ENCODE results near the gene ZNF746.

The ZNF746 gene

DNA sequence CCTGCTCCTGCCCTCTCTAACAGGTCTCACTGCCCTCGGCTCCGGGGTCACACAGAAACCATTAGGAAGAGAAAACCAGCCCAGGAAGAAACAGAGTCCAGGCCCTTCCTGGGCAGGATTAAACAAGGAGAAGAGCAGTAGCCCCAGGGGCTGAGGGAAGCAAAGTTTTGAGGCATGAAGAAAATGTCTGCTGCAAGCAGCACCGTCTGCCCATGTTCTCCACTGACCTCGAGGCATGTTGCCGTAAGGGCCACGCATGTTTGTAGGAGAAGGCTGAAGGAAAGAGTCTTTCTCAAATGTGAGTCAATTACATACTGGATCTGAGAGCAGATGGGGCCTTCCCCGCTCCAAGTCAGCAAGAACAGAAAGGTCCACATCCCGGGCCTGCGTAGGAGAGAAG, 4.2 kb downstream of the ZNF746 start:
- DNase-seq (ENCODE audit: insufficient read length, low spot score) (no peak), FAIRE-seq (no peak)

DNA sequence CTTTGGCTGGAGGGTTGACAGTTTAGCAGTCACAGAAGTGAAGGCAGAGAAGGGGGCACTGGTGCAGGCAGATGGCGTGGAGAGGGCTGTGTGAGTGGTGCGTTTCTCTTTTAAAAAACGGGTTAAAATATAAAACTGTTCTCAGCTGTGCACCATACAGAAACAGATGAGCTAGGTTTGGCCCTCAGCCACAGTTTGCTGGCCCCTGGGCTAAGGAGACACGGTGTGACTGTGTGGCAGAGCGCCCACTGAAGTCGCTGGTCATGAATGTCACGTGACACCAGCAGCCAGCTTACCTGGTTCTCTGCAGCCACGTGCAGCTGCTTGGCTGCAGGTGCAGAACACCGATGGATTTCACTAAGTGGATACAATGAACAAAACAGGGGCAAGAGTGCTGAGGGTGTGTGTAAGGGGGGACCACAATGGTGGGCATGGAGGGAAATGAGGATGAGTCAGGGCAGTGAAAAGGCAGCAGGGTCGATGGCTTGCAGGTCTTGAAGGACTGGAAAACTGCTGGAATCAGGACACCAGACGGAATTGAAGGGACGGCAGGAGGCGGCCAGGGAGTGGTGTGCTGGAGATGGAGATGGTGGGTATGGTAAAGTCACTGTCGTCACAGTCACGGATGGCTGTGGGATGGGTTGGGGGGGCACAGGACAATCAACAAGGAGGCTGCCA, 7.4 kb downstream of the ZNF746 start:
- no peak for FAIRE-seq
- no peak for DNase-seq (ENCODE audit: insufficient read length, low spot score)

DNA sequence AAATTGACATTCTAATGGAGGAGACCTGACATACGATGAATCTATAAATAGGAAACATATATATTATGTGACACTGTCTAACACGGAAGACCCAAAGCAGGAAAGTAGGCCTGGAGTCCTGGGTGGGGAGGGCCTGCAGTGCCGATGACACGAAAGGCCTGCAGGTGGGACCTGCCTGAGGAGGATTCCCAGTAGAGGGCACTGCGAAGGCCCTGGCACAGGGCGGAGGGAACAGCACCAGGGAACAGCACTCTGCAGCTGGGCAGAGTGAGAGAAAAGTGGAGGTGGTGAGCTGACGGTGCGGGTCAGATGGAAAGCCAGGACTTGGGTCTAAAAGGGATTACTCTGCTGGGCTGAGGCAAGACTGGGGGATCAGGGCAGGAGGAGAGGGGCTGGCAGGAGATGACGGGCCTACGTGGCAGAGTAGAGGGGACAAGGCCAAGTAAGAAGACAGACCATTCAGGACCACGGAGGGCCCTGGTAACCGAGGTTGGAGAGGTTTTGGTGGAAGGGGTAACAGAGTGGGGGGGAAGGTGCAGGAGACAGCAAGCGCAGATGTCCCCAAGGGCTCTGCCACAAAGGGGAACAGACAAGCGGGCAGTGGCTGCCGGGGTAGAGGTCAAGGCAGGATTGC, 8.1 kb downstream of the ZNF746 start:
- DNase-seq (ENCODE audit: insufficient read length, low spot score) (no peak), FAIRE-seq (no peak)

DNA sequence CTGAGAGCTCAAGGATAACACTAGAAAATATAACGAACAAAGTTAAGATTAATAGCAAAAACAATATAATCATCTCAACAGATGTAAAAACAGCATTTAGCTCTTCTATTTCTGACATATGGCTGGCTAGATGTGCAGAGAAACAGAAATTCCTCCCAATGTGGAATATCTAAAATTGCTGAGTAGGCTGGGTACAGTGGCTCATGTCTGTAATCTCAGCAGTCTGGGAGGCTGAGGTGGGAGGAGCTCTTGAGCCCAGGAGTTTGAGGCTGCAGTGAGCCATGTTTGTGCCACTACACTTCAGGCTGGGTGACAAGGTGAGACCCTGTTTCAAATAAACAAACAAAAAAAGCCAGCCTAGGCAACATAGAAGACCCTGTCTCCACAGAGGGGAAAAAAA, 18.0 kb downstream of the ZNF746 start:
- DNase-seq (ENCODE audit: insufficient read length, low spot score) = no peak
- FAIRE-seq = no peak

DNA sequence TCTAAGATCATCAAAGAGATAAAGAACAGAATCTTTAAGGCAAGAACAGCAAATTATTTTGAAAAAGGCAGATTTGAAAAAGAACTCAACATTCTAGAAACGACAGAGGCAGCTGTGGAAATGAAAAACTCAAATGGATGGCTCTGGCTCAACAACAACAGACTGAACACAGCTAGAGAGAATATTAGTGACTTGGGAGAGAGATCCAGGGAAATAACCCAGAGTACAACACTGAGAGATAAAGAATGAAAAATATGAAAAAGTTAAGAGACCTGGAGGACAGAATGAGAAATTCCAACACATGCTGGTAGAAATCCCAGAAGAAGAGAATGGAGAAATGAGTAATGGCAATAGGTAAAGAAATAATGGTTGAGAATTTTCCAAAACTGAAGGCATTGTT, 18.9 kb downstream of the ZNF746 start:
- DNase-seq (ENCODE audit: insufficient read length, low spot score) (no peak), FAIRE-seq (peak; percentile 23)

DNA sequence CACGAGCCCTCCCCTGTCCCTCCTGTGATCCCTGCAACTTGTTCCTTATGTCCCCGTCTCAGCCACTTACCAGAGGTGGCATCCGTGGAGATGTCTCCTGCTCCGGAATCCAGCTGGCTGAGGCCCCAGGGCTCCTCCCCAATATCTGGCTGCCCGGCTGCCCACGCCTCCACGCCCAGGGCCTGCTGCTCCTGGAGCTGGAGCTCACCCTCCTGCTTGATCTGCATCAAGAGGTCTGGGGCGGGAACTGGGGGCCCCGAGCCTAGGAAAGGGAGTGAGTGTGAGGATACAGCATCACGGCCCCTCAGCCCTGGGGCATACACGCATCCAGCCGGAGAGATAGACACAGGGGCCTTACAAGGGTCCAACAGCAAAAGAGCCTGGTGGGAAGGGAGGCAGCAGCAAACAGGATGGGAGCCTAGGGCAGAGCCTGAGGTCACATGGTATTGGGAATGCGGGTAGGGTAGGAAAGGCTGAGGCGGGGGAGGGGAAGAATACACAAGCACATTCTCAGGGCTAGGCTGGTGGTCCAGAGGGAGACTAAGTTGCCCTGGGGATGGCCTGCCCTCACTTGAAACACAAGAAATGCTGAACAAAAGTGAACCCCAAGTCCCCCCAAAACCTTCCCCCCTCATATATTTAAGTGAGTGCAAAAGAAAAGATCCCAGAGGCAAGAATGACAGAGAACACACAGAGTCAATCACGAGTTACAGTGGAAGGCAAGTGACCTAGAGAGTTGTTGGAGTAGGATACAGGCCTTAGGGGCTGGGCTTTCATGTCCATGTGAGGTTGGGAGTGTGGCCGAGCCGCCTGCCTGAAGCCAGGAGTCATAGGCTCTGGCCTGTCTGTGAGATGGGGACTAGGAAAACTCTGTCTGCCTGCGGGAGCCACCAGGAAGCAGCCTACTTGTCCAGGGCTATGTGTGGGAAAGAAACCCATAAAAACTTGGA, 19.8 kb downstream of the ZNF746 start:
- FAIRE-seq (no peak), DNase-seq (ENCODE audit: insufficient read length, low spot score) (no peak)

DNA sequence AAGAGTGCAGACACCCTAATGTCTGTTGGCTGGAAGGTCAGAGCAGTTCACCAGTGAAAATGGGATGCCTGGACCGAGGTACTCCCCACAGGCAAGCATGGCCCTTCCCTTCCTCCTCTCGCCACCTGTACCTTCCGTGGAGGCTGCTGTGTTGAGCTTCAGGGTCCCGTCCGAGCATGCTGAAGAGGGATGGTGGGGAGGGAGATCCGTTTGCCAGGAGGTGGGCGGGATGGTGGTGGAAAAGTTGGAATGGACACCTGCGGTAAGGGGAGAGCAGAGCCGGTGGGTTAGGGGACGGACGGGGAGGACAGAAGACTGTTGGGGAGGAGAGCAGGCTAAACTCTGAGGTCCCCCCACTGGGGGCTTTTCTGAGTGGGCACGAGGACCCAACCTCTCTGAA, 20.8 kb downstream of the ZNF746 start:
- DNase-seq (ENCODE audit: insufficient read length, low spot score) (no peak), FAIRE-seq (no peak)

DNA sequence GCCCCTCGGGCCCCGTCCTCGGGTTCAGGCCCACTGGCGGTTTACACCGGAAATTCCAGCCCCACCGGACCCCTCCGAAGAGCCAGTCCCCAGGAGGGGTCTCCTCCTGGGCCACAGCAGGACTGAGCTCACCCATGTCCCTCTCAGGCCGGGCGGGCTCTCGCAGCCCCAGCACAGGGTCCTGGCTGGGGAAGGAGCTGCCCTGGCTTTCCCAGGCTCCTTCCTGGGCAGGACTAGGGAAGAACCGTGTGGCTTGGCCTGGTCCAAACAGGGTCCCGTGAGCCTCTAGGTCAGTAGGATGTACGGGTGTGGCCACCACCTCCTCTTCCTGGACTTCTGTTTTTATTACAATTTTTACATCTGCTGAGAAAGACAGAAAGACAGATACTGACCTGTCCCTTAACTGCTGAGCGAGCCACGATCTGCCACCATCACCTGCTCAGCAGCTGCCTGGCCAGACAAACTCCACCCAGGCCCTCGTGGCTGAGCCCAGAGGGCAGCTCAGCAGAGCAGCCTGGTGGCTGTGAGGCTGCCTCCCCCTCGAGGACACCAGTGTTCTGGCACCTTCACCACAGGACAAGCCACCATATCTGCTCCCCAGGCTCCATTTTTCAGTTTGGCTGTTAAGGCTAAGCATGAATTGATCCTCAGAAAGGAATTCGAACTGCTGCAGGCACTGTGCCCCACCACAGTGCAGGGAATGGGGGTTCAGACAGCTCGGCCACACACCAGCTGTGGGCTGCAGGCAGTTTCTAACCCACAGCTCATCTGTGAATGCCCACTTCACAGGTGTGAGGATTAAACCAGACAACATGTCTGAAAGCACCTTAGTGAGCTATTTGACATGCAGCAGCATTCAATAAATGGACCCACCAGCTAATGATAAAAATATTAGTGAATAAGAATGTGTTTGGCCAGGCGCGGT, 22.2 kb downstream of the ZNF746 start:
- FAIRE-seq = no peak
- no peak for DNase-seq (ENCODE audit: insufficient read length, low spot score)

DNA sequence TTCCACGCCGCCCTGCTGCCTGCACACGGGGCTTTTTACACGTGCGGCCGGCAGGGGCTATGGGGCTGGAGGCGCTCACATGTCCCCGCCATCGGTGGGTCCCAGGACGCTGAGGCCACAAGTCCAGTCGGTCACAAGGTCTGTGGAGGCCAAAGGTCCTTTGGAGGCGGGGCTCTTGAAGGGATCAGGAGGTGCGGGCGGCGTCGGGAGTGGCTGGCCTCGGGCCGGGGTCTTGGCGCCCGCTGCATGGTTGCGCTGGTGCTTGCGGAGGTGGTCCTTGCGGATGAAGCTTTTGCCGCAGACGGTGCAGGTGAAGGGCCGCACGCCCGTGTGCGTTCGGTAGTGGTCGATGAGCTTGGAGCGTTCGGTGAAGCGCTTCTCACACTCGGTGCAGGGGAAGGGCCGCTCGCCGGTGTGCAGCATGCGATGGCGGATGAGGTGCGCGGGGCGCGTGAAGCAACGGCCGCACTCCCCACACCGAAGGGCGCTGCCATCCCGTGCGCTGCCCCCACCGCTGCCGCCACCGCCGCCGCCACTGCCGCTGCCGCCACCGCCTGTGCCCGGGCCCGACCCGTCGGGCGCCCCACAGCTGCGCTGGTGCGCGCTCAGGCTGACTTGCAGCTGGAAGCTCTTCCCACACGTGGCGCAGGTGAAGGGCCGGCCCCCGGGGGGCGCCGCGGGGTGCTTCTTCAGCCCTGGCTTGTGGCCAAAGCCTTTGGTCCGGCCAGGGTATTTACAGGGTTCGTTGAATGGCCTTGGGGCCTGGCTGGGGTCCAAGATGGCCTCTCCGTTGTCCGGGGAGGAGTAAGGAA, 23.1 kb downstream of the ZNF746 start:
- FAIRE-seq (no peak), DNase-seq (ENCODE audit: insufficient read length, low spot score) (no peak)

DNA sequence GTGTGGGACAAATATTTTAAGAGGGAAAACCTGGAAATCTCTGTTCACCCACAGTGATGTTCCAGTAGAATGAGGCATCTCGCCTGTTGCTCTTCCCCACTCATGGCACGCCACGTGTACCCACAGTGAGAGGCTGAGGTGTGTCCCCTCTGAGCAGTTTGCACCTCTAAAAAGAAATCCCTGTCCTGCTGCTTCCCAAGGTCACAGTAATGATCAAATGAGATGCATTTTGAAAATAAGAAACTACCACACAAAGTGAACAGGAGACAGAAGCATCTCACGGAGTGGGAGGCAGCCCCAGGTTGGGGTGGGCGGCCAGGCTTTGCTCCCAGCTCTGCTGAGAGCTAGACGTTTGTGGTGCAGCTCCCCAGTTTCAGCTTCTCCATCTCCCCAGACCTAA, 24.4 kb downstream of the ZNF746 start:
- FAIRE-seq (no peak), DNase-seq (ENCODE audit: insufficient read length, low spot score) (no peak)

DNA sequence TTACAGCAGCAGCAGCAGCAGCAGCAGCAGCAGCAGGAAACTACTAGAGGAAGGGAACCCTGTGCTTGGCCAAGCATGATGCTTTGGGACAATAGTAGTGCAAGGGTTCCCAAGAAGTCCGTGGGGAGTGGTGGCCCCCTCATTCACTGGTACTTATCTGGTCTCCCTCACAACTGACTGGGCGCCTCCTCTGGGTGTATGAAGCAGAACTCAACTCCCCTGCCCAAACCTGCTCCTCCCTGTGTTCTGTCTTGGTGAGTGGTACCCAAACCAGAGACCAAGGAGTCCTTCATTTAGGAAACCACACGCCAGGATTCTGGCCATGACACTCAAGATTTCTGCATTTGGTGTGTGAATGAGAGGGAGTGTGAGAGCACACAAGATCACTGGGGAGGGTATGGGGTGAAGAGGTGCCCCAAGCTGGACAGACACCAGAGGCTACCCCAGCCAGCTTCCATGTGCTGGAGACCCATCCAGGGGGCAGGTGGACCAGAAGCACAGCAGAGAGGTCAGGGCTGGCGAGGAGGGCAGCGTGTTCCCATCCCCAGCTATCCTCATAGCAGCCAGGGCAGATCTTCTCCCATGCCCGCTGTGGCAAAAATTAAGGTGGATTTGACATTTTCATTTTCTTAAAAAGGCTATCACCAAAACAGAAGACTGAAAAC, 26.2 kb downstream of the ZNF746 start:
- DNase-seq (ENCODE audit: insufficient read length, low spot score) (no peak), FAIRE-seq (no peak)

DNA sequence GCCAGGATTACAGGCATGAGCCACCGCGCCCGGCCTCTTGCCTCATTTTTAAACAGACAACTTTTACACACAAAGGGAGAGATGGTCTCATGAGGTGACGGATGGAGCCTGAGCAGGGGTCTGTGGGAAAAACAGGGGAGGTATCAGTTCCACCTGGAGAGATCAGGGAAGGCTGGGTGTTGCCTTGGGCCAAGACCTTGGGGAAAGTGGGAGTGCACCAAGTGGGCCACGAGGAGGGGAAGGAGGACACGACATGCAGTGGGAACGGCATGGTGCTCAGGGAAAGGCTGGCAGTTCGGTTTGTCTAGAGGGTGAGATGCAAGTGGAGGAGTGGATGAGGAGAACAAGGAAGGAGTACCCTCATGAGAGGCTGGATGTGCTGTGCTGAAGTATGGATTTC, 27.8 kb downstream of the ZNF746 start:
- FAIRE-seq = no peak

DNA sequence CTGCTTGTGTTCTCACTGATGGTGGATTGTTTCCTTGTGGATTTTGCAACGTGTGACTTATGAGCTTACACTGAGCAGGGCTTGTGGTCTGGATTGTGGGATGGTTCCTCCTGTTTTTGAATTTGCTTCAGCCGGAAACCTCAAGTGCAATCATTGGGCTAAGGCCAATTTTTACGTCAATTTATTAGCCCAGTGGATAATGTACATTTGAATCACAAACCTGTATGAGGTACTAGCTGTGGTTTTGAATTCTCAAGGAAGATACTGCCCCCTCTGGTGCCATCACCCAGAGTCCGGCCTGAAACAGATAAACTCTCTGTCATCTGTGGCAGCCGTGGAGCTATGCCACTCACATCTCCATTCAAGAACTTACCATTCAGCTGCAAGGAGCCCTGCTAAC, 29.4 kb downstream of the ZNF746 start:
- FAIRE-seq = no peak
- no peak for DNase-seq (ENCODE audit: insufficient read length, low spot score)

More for the DNA sequence above, 27.8 kb downstream of the ZNF746 start:
- DNase-seq (ENCODE audit: insufficient read length, low spot score) = no peak

DNA sequence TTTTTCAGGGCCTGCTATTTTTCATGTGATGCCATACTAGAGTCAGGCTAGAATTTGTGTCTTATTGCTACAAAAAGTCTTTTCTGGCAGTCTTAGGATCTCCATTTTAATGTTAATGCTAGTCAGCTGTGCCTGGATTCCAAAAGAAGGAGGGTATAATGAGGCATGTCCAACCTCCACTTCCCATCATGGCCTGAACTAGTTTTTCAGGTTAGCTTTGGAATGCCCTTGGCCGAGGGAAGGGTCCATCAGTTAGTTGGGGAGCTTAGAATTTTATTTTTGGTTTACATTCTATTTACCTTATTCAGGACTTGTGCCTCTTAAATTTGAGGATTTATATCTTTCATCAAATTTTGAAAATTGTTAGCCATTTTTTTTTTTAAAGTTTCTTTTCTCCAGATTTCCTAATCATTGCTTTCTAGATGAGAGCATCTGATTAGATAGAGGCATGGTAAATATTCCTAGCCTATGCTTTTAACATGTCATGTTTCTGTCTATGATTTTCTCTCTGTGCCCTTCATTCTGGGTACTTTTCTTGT, 30.2 kb downstream of the ZNF746 start:
- no peak for DNase-seq (ENCODE audit: insufficient read length, low spot score)
- FAIRE-seq = no peak

DNA sequence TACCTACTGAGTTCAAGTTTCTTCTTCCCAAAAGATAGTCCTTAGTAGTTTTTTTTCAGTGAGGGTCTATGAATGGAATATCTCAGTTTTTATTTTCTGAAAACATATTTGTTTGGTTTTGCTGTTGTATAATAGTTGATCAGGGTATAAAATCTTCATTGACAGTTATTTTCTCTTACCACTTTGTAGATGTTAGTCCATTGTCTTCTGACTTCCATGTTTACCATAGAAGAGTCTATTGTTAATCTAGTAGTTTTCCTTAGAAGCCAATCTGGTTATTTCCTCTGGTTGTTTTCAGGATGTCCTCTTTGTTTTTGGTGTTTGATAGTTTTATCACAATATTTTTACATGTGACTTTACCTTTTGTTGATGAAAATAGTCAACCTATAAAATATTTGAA, 31.2 kb downstream of the ZNF746 start:
- DNase-seq (ENCODE audit: insufficient read length, low spot score) (no peak), FAIRE-seq (no peak)

DNA sequence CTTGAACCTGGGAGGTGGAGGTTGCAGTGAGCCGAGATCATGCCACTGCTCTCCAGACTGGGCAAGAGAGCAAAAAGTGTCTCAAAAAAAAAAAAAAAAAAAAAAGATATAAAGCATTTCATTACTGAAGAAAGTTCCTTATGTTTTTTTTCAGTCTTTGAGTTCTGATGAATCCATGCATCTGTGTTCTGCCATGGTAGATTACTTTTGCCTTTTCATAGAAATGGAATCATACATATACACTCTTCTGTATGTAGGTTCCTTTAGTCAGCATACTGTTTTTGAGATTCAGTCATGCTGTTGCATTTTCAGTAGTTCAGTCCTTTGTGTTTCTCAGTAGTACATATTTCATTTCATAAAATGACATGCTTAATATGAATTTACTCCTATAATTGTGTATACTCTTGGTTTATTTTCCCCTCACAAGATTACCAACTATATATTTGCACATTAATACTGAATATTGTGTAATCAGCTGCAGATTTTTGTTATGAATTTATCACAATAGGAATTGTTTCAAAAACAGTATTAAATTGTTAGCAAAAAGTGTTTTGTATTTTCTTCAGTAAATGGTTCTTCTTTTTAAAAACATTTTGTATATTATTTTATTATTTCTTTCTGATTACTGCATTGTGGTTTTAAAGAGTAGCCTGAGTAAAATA, 34.0 kb downstream of the ZNF746 start:
- FAIRE-seq = no peak
- DNase-seq (ENCODE audit: insufficient read length, low spot score) = no peak

DNA sequence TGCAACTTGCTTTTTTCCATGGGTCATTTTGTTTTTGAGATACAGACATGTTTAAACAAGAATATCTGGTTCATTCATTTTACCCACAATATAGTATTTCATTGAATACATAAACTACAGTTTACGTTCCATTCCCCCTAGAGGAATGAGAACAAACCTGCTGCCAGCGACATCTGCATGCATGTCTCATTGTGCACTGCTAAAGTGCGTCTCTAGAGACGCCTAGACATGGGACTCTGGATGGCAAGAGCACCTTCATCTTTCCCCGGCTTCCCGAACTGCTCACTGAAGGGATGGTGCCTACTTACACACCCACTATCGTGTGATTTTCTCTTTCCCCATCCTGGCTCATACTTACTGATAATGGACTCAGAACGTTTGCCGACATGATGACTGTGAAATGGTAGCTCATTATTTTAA, 35.5 kb downstream of the ZNF746 start:
- FAIRE-seq (no peak), DNase-seq (ENCODE audit: insufficient read length, low spot score) (no peak)

DNA sequence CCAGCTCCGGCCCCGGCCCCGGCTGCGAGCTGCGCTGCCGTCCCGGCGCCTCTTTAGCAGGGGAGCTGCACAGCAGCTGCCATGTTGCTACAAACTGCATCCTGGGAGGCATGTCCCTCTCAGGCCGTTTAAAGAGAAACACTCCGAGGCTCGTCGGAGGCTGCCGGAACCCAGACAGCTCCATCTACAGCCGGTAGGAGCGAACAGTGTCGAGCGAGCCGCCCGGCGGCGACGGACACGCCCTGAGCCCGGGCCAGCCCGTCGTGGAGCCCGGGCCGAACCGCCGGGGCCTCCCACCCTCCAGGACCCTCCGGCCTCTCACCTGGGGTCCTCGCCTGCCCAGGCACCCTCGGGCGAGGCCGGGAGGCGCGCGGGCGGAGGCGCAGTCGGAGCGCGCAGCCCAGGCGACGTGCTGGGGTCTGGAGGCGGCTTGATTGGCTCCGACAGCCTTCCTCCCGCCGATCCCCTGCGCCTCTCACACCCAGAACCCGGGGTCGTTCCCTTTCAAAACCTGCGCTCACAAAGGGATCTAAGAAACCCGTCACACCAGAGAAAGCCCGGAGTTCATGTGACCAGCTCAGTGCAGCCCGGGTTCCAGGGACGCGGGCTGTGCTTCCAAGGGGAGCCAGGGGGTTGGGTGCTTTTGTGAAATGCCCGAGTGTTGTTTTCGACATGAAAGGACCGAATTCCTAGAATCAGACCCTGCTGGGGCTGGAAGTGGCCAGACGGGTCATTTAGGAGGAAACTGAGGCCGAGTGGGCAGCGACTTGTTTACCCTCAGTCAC, 36.9 kb downstream of the ZNF746 start, which contains the start of gene ZNF777:
ZNF777 (minus strand) TSS at position 570 of the 785 bp plus-strand sequence. CDS start 5,040 bp downstream, outside the sequence.
- FAIRE-seq (peak; percentile 42), DNase-seq (ENCODE audit: insufficient read length, low spot score) (peak; percentile 100)

Data from GM19239 (cell line).